IMR-90 (cell line): ENCODE results near the gene ZFYVE21.

Experiments used
- BHLHE40 ChIP-seq: fragments of 150-350 bp; IDR thresholded peaks from 2 replicates; pipeline ENCODE4 v1.6.1; 2016; ENCODE audit warnings: mild to moderate bottlenecking, low read depth, low read length
- CHD1 ChIP-seq: IDR thresholded peaks from 2 replicates; pipeline ENCODE4 v1.6.1; 2012; ENCODE audit warnings: low read depth, low read length, improper control_type of control experiment
- CTCF ChIP-seq: conservative IDR thresholded peaks from 2 replicates; pipeline ENCODE4 v1.5.1; 2012; ENCODE audit warnings: mild to moderate bottlenecking, low read depth, low read length, improper control_type of control experiment
- ELK1 ChIP-seq: fragments of 150-350 bp; IDR thresholded peaks from 2 replicates; pipeline ENCODE4 v1.6.1; 2016; ENCODE audit warnings: low read depth, mild to moderate bottlenecking, low read length, moderate library complexity, borderline replicate concordance
- FOS ChIP-seq: fragments of 150-350 bp; IDR thresholded peaks from 2 replicates; pipeline ENCODE4 v1.6.1; 2016; ENCODE audit warnings: low read depth, low read length
- MAFK ChIP-seq: IDR thresholded peaks from 2 replicates; pipeline ENCODE4 v1.6.1; 2012; ENCODE audit warnings: low read depth, low read length, improper control_type of control experiment
- MAZ ChIP-seq: IDR thresholded peaks from 2 replicates; pipeline ENCODE4 v1.6.1; 2012; ENCODE audit warnings: low read depth, mild to moderate bottlenecking, low read length, improper control_type of control experiment, moderate library complexity, borderline replicate concordance
- MXI1 ChIP-seq: IDR thresholded peaks from 2 replicates; pipeline ENCODE4 v1.6.1; 2012; ENCODE audit warnings: low read depth, mild to moderate bottlenecking, low read length, moderate library complexity, borderline replicate concordance
- POLR2A ChIP-seq: IDR thresholded peaks from 2 replicates; pipeline ENCODE4 v1.6.1; 2012; ENCODE audit warnings: mild to moderate bottlenecking, low read depth, low read length
- RAD21 ChIP-seq: IDR thresholded peaks from 2 replicates; pipeline ENCODE4 v1.6.1; 2012; ENCODE audit warnings: low read length, improper control_type of control experiment
- RCOR1 ChIP-seq: IDR thresholded peaks from 2 replicates; pipeline ENCODE4 v1.6.1; 2012; ENCODE audit warnings: mild to moderate bottlenecking, low read length, improper control_type of control experiment; ENCODE audit not compliant: insufficient replicate concordance
- RFX5 ChIP-seq: IDR thresholded peaks from 2 replicates; pipeline ENCODE4 v1.8.0; 2012; ENCODE audit warnings: low read depth, mild to moderate bottlenecking, low read length, moderate library complexity
- SMC3 ChIP-seq: fragments of 150-350 bp; IDR thresholded peaks from 2 replicates; pipeline ENCODE4 v1.6.1; 2016; ENCODE audit warnings: low read depth, mild to moderate bottlenecking, antibody characterized with exemption, low read length, moderate library complexity
- USF2 ChIP-seq: fragments of 150-350 bp; IDR thresholded peaks from 2 replicates; pipeline ENCODE4 v1.6.1; 2017; ENCODE audit warnings: mild to moderate bottlenecking, antibody characterized with exemption, low read length, low read depth

- TF ChIP-seq CTCF: no peak
- TF ChIP-seq RFX5: no peak
- no peak for TF ChIP-seq POLR2A
- TF ChIP-seq USF2: no peak
- TF ChIP-seq CHD1: no peak
- no peak for TF ChIP-seq SMC3
- TF ChIP-seq ELK1: no peak
- TF ChIP-seq BHLHE40: no peak
- no peak for TF ChIP-seq MAZ
- no peak for TF ChIP-seq MAFK
- TF ChIP-seq MXI1: no peak
- no peak for TF ChIP-seq RAD21
- TF ChIP-seq RCOR1: no peak
- no peak for TF ChIP-seq FOS
Measured at GRCh38 chr14:103728721-103729120, 13.1 kb downstream of the ZFYVE21 start.
